Measurements from ENCODE around the gene GALM. TPM values are rescaled to one million over a fixed set of nuclear protein-coding genes. Genes with fewer than 3 reads are reported as not detected.

The GALM gene
- total and polyA plus RNA-seq, 2 of the 13 experiments (the other 11 are each of a cell fraction or from before 2014, with no cell fraction given), result 65.5 to 90.0 TPM

DNA sequence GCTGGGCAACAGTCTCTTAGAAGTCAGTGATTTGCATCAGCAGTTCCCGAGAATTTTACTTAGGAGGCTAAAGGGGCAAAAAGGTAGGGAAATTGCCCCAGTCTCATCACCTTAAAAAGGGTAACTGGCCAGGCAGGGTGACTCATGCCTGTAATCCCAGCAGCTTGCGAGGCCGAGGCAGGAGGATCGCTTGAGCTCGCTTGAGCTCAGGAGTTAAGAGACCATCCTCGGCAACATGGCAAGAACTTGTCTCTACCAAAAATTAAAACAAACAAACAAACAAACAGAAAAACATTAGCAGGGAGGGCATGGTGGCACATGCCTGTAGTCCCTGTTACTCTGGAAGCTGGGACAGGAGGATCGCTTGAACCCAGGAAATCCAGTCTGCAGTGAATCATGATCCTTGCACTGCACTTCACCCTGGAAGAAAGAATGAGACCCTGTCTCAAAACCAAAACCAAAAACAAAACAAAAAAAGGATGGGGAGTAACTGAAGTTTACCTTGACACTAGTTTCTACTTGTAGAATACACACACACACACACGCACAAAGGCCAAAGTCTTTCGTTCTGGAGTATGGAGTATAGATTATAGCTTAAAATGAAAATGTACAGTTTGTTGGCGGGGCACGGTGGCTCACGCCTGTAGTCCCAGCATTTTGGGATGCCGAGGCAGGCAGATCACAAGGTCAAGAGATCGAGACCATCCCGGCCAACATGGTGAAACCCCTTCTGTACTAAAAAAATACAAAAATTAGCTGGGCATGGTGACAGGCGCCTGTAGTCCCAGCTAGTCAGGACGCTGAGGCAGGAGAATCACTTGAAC, 109.4 kb downstream of the GALM start:
- Histone ChIP-seq H3K27me3 (ENCODE audit: control insufficient read depth in 1 of 2, insufficient read depth in 2 of 2, low read length in 2 of 2) (no peaks in the 10 kb centered on the region; a peak in 1 of 5 replicates), H3K9ac (ENCODE audit: insufficient read depth, low read depth, low read length) (peak overlapping the region; percentile 36; the same call in 1 of the 2 replicates), H4K20me1 (ENCODE audit: insufficient read depth, low read length) (no peaks in the 10 kb centered on the region), H3K36me3 (replicated peaks in 1 of 2; ENCODE audit: control insufficient read depth in 1 of 2, insufficient read depth in 2 of 2, low read length in 2 of 2) (no peaks in the 10 kb centered on the region; a peak in 2 of 5 replicates), H3K9me3 (ENCODE audit: low read length) (no peaks in the 10 kb centered on the region), H3K4me1 (ENCODE audit: insufficient read depth, low read length) (peaks cover 58% of the 10 kb centered on the region), H3K4me2 (ENCODE audit: low read depth, low read length) (peak overlapping the region; percentile 73), H3K4me3 (replicated peaks in 1 of 3; ENCODE audit: insufficient read depth in 1 of 3, low read depth in 2 of 3, low read length in 3 of 3) (peak overlapping the region; percentile 10 to 47 (median 32)), H2AFZ (ENCODE audit: low read length) (peak overlapping the region; percentile 83), H3K27ac (ENCODE audit: extremely low read length, insufficient read depth, low read length) (no peak overlapping the region), H3K79me2 (ENCODE audit: insufficient read depth, low read length) (peaks cover 11% of the 10 kb centered on the region)
- no TSS peak for BruUV-seq (replicated peaks)
- intact Hi-C loops (cut with micrococcal nuclease; ENCODE audit: unreplicated experiment), result no loop called here
- in situ Hi-C loops (cut with HindIII; ENCODE audit: extremely low pct_ligation_motif_present, low pct_unique_long_range_greater_than_20kb), result no loop called here
- DNase-seq (ENCODE audit: low spot score) (peak; percentile 18), ATAC-seq (peak; percentile 30; the same call in 2 of the 3 replicates), FAIRE-seq (no peak)
- ChIA-PET CTCF (ENCODE audit: low intra/inter-chr PET ratio, low total read pairs) (no interaction called here), POLR2A (interaction anchor here (0.7 to 2.2 kb wide), 3 partner anchors 9 to 24 kb away, joined by 3 to 46 read pairs (median 3); partner anchors contain the start of gene SRSF7)
- 15% methylated on average over 17 of the region's 17 CpGs for WGBS (ENCODE audit: low lambda C conversion rate)
- TF ChIP-seq, protein P1, sequence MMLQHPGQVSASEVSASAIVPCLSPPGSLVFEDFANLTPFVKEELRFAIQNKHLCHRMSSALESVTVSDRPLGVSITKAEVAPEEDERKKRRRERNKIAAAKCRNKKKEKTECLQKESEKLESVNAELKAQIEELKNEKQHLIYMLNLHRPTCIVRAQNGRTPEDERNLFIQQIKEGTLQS (CRISPR knock-in tag; IDR thresholded peaks at IDR 0.05), result no peak
- TF ChIP-seq CCAR2 (optimal IDR thresholded peaks at IDR 0.05; ENCODE audit: low read depth, low read length) (peak; percentile 53), KDM6A (CRISPR knock-in tag; IDR thresholded peaks at IDR 0.05; ENCODE audit: low read depth) (no peak), TBX3 (IDR thresholded peaks at IDR 0.05; ENCODE audit: borderline replicate concordance) (no peak), ZBTB38 (CRISPR knock-in tag; IDR thresholded peaks at IDR 0.05) (0 out of 2 replicates have a peak, but pooled peaks have one; percentile 15), SMAD3 (CRISPR knock-in tag; IDR thresholded peaks at IDR 0.05) (0 out of 2 replicates have a peak, but pooled peaks have one; percentile 14), SOX13 (IDR thresholded peaks at IDR 0.05) (no peak), SOX13 (CRISPR knock-in tag; conservative IDR thresholded peaks at IDR 0.05 in 1 of 2, IDR thresholded peaks at IDR 0.05 in 1 of 2) (no peak), CC2D1A (CRISPR knock-in tag; IDR thresholded peaks at IDR 0.05) (no peak), RCOR2 (CRISPR knock-in tag; IDR thresholded peaks at IDR 0.05) (peak; percentile 53; the same call in 1 of the 2 replicates), SSRP1 (CRISPR knock-in tag; IDR thresholded peaks at IDR 0.05) (0 out of 2 replicates have a peak, but pooled peaks have one; percentile 39), SRSF1 (optimal IDR thresholded peaks at IDR 0.05; ENCODE audit: low read depth, low read length) (no peak), FOXP1 (IDR thresholded peaks at IDR 0.05) (no peak), FOXP1 (CRISPR knock-in tag; IDR thresholded peaks at IDR 0.05) (peak; percentile 27; the same call in 1 of the 2 replicates), THYN1 (CRISPR knock-in tag; IDR thresholded peaks at IDR 0.05; ENCODE audit: borderline replicate concordance, low read depth) (no peak), SAP130 (CRISPR knock-in tag; IDR thresholded peaks at IDR 0.05; ENCODE audit: low read depth) (0 out of 2 replicates have a peak, but pooled peaks have one; percentile 10)
- TF ChIP-seq, protein P2, sequence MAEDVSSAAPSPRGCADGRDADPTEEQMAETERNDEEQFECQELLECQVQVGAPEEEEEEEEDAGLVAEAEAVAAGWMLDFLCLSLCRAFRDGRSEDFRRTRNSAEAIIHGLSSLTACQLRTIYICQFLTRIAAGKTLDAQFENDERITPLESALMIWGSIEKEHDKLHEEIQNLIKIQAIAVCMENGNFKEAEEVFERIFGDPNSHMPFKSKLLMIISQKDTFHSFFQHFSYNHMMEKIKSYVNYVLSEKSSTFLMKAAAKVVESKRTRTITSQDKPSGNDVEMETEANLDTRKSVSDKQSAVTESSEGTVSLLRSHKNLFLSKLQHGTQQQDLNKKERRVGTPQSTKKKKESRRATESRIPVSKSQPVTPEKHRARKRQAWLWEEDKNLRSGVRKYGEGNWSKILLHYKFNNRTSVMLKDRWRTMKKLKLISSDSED (CRISPR knock-in tag; IDR thresholded peaks at IDR 0.05), result no peak
- TF ChIP-seq, protein P3, sequence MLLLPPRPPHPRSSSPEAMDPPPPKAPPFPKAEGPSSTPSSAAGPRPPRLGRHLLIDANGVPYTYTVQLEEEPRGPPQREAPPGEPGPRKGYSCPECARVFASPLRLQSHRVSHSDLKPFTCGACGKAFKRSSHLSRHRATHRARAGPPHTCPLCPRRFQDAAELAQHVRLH (CRISPR knock-in tag; IDR thresholded peaks at IDR 0.05; ENCODE audit: borderline replicate concordance, low read depth), result 0 out of 2 replicates have a peak, but pooled peaks have one; percentile 10
- TF ChIP-seq, protein P4, sequence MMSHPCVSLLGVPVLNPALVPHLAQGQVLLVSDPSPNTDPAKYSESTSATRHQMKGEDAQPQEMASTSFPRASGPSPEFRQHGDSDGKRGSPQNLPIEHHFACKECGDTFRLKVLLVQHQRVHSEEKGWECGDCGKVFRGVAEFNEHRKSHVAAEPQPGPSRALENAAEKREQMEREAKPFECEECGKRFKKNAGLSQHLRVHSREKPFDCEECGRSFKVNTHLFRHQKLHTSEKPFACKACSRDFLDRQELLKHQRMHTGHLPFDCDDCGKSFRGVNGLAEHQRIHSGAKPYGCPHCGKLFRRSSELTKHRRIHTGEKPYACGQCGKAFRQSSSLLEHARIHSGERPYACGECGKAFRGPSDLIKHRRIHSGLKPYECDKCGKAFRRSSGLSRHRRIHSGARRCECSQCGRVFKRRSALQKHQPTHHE (CRISPR knock-in tag; IDR thresholded peaks at IDR 0.05; ENCODE audit: borderline replicate concordance), result no peak

All from HepG2 (cell line).